Endothelial cell of umbilical vein (primary cell): Measurements from ENCODE around the gene SLC12A5. TPM values are rescaled to one million over a fixed set of nuclear protein-coding genes. Genes with fewer than 3 reads are reported as not detected.

ENCODE experiments used
- BruUV-seq: library from RNA; stranded (reverse); fragments of 400-500 nt; replicated peaks from 2 replicates; lab custom pipeline; 2021; lab: Mats Ljungman, UMichigan
- CTCF ChIA-PET: fragments of 300-600, 350-600 bp; sonication (Branson Sonifier 250); formaldehyde crosslinking; loops from one replicate; lab custom pipeline; 2021; ENCODE audit warnings: antibody characterized with exemption, inconsistent platforms; lab: Charles Lee
- POLR2A ChIA-PET: fragments of 300-600, 350-600 bp; sonication (Branson Sonifier 250); formaldehyde crosslinking; loops from one replicate; lab custom pipeline; 2021; ENCODE audit warnings: antibody characterized with exemption, inconsistent platforms; lab: Charles Lee
- DNase-seq: peaks from one replicate; pipeline ENCODE4 v3.0.0-alpha.2; 2011; ENCODE audit warnings: low read depth, low spot score
- FAIRE-seq: peaks from 2 replicates; lab custom pipeline; 2011; peaks lifted over from hg19 to GRCh38; lab: Jason Lieb, UNC
- H2AFZ ChIP-seq: 2 replicates; pipeline ENCODE4 v1.6.0; 2012; ENCODE audit warnings: low read depth, low read length, control low read depth, inconsistent platforms
- H3K27ac ChIP-seq: 2 replicates; pipeline ENCODE4 v1.5.1; 2011; ENCODE audit warnings: low read depth, mild to moderate bottlenecking, control low read depth, low read length, moderate library complexity; ENCODE audit not compliant: insufficient read depth
- H3K27me3 ChIP-seq, 2 experiments: 2 replicates each; pipeline versions ENCODE4 v1.6.0 to v1.6.1; 2011; ENCODE audit warnings: low read length in 2 of 2, mixed read lengths in 1 of 2; ENCODE audit not compliant: control insufficient read depth in 2 of 2, insufficient read depth in 2 of 2
- H3K36me3 ChIP-seq, 2 experiments: 2 replicates in 1 of 2; 3 replicates in 1 of 2; pipeline ENCODE4 v1.5.1; 2011; ENCODE audit warnings: low read length in 2 of 2, mild to moderate bottlenecking in 1 of 2, moderate library complexity in 1 of 2; ENCODE audit not compliant: control insufficient read depth in 2 of 2, insufficient read depth in 2 of 2; ENCODE audit errors: extremely low read depth in 1 of 2
- H3K4me1 ChIP-seq: 3 replicates; pipeline ENCODE4 v1.5.1; 2011; ENCODE audit warnings: mild to moderate bottlenecking, low read length; ENCODE audit not compliant: control insufficient read depth, insufficient read depth; ENCODE audit errors: extremely low read depth
- H3K4me2 ChIP-seq: 2 replicates; pipeline ENCODE4 v1.6.1; 2011; ENCODE audit warnings: low read length, control low read depth, mixed read lengths; ENCODE audit not compliant: insufficient read depth
- H3K4me3 ChIP-seq, 3 experiments: fragments of 200-600 bp in 1 of 3; sonication (generic), shearing (Covaris generic) in 1 of 3; replicated peaks in 1 of 3; 2 replicates each; pipeline ENCODE4 v1.5.1; 2011 to 2016; ENCODE audit warnings: control low read depth in 3 of 3, low read length in 3 of 3, mild to moderate bottlenecking in 2 of 3, inconsistent platforms in 1 of 3, low read depth in 1 of 3, moderate library complexity in 1 of 3; ENCODE audit not compliant: insufficient read depth in 1 of 3
- H3K79me2 ChIP-seq: 2 replicates; pipeline ENCODE4 v1.6.0; 2012; ENCODE audit warnings: low read length, inconsistent platforms; ENCODE audit not compliant: control insufficient read depth, insufficient read depth
- H3K9ac ChIP-seq: replicated peaks from 2 replicates; pipeline ENCODE3; 2011; ENCODE audit warnings: low read length, control low read depth; ENCODE audit not compliant: insufficient read depth; ENCODE audit errors: extremely low read depth
- H3K9me1 ChIP-seq: replicated peaks from 3 replicates; pipeline ENCODE4 v1.6.0; 2011; ENCODE audit warnings: mild to moderate bottlenecking, low read length; ENCODE audit not compliant: control insufficient read depth, insufficient read depth; ENCODE audit errors: extremely low read depth
- H3K9me3 ChIP-seq: replicated peaks from 2 replicates; pipeline ENCODE4 v1.5.1; 2012; ENCODE audit warnings: low read length, inconsistent platforms; ENCODE audit not compliant: control insufficient read depth, insufficient read depth
- H4K20me1 ChIP-seq: replicated peaks from 2 replicates; pipeline ENCODE3; 2011; ENCODE audit warnings: mild to moderate bottlenecking, low read length; ENCODE audit not compliant: control insufficient read depth, insufficient read depth; ENCODE audit errors: extremely low read depth
- EZH2 ChIP-seq: IDR thresholded peaks from 2 replicates; pipeline ENCODE4 v1.6.1; 2012; ENCODE audit warnings: borderline replicate concordance, low read depth, mild to moderate bottlenecking, moderate library complexity, low read length, inconsistent platforms; ENCODE audit not compliant: severe bottlenecking
- FOS ChIP-seq: IDR thresholded peaks from 2 replicates; pipeline ENCODE4 v1.6.1; 2011; ENCODE audit warnings: mild to moderate bottlenecking, low read length, moderate library complexity, borderline replicate concordance; ENCODE audit not compliant: insufficient read depth
- GATA2 ChIP-seq: IDR thresholded peaks from 2 replicates; pipeline ENCODE4 v1.7.0; 2011; ENCODE audit warnings: low read depth, mild to moderate bottlenecking, moderate library complexity, mixed read lengths, low read length; ENCODE audit not compliant: insufficient read length, insufficient read depth
- JUN ChIP-seq: IDR thresholded peaks from 2 replicates; pipeline ENCODE4 v1.6.1; 2011; ENCODE audit warnings: borderline replicate concordance, low read depth; ENCODE audit not compliant: insufficient read length, insufficient read depth
- MYC ChIP-seq: IDR thresholded peaks from one replicate; pipeline ENCODE4 v1.6.1; 2011; ENCODE audit warnings: mild to moderate bottlenecking, low read depth, low read length
- POLR2A ChIP-seq: IDR thresholded peaks from 2 replicates; pipeline ENCODE4 v1.6.1; 2012; ENCODE audit warnings: low read depth, mild to moderate bottlenecking, control low read depth, low read length
- POLR2AphosphoS5 ChIP-seq: IDR thresholded peaks from 2 replicates; pipeline ENCODE4 v1.6.1; 2012; ENCODE audit warnings: low read depth, mild to moderate bottlenecking, control low read depth, low read length, moderate library complexity; ENCODE audit not compliant: insufficient read depth
- dilution Hi-C: fragments of 300-500 bp; cut with MboI; formaldehyde crosslinking; loops from one replicate; pipeline ENCODE4 v1.15.0; 2019; ENCODE audit warnings: low sequenced_read_pairs; ENCODE audit not compliant: extremely low pct_ligation_motif_present
- intact Hi-C: fragments of 100-400 bp; cut with micrococcal nuclease; formaldehyde crosslinking; loops from one replicate; pipeline ENCODE4 v1.10.0; 2022
- polyA plus RNA-seq, 4 experiments: library from polyadenylated mRNA; depleted of rRNA in 3 of 4; stranded (reverse) in 3 of 4; unstranded in 1 of 4; fragments of >200 nt; gene quantifications; 2 replicates each; pipeline versions ENCODE4 v1.2.1 to v1.2.3, GENCODE V29; 2011 to 2012; ENCODE audit warnings: missing spikeins in 1 of 4
- total RNA-seq: library from RNA; stranded (reverse); gene quantifications from 2 replicates; pipeline ENCODE4 v1.2.3, GENCODE V29; 2021
- TF ChIP-seq, protein P1 (sequence below): IDR thresholded peaks from 2 replicates; pipeline ENCODE4 v1.6.1; 2011; ENCODE audit not compliant: insufficient read depth, insufficient read length
- TF ChIP-seq, protein P2 (sequence below), 2 donors: IDR thresholded peaks; 1 replicate in 1 of 2; 2 replicates in 1 of 2; pipeline ENCODE4 v1.5.1; 2011; ENCODE audit warnings: low read length in 2 of 2, mild to moderate bottlenecking in 2 of 2, moderate library complexity in 2 of 2, control low read depth in 1 of 2, inconsistent platforms in 1 of 2, low read depth in 1 of 2; ENCODE audit not compliant: insufficient read depth in 1 of 2; ENCODE audit errors: extremely low read depth in 1 of 2

Gene SLC12A5
- total and polyA plus RNA-seq, 2 donors (not counting 3 experiments of a cell fraction or from before 2014, with no cell fraction given): 1.6 to 2.3 TPM

- intact Hi-C loops: no loop called here
- Histone ChIP-seq H4K20me1 (no peaks in the 10 kb centered on the region), H3K9ac (no peak overlapping the region), H2AFZ (no peak overlapping the region), H3K4me3 (no peak overlapping the region), H3K9me1 (no peaks in the 10 kb centered on the region), H3K27ac (no peak overlapping the region), H3K4me2 (no peak overlapping the region), H3K4me1 (no peaks in the 10 kb centered on the region), H3K27me3 (peaks cover 2 to 5% of the 10 kb centered on the region in 2 experiments), H3K36me3 (no peaks in the 10 kb centered on the region), H3K79me2 (no peaks in the 10 kb centered on the region), H3K9me3 (no peaks in the 10 kb centered on the region)
- BruUV-seq: no TSS peak
- dilution Hi-C loops: no loop called here
- TF ChIP-seq EZH2 (no peak), POLR2AphosphoS5 (no peak), JUN (no peak), FOS (no peak), GATA2 (no peak), MYC (no peak), POLR2A (no peak)
- TF ChIP-seq, protein P1, sequence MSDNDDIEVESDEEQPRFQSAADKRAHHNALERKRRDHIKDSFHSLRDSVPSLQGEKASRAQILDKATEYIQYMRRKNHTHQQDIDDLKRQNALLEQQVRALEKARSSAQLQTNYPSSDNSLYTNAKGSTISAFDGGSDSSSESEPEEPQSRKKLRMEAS: no peak
- TF ChIP-seq, protein P2, sequence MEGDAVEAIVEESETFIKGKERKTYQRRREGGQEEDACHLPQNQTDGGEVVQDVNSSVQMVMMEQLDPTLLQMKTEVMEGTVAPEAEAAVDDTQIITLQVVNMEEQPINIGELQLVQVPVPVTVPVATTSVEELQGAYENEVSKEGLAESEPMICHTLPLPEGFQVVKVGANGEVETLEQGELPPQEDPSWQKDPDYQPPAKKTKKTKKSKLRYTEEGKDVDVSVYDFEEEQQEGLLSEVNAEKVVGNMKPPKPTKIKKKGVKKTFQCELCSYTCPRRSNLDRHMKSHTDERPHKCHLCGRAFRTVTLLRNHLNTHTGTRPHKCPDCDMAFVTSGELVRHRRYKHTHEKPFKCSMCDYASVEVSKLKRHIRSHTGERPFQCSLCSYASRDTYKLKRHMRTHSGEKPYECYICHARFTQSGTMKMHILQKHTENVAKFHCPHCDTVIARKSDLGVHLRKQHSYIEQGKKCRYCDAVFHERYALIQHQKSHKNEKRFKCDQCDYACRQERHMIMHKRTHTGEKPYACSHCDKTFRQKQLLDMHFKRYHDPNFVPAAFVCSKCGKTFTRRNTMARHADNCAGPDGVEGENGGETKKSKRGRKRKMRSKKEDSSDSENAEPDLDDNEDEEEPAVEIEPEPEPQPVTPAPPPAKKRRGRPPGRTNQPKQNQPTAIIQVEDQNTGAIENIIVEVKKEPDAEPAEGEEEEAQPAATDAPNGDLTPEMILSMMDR (IDR thresholded peaks at IDR 0.05; ENCODE audit: extremely low read depth in 1 of 2, insufficient read depth in 1 of 2, low read depth in 1 of 2, low read length in 2 of 2): no peak
- CTCF ChIA-PET: no interaction called here
- FAIRE-seq (no peak), DNase-seq (no peak)
- POLR2A ChIA-PET: no interaction called here
Measured at GRCh38 chr20:45991616-45992015, 37.4 kb upstream of the SLC12A5 start.
